A673 (cell line): ENCODE results near the gene U2SURP. TPM values are rescaled to one million over a fixed set of nuclear protein-coding genes. Genes with fewer than 3 reads are reported as not detected.

ENCODE experiments used
- BruUV-seq: library from RNA; stranded (reverse); fragments of 400-500 nt; replicated peaks from 2 replicates; lab custom pipeline; 2021; lab: Mats Ljungman, UMichigan
- CTCF ChIA-PET: fragments of 300-600 bp; sonication (Branson Sonifier 250); formaldehyde crosslinking; loops from one replicate; lab custom pipeline; 2022; ENCODE audit warnings: antibody characterized with exemption; lab: Charles Lee
- POLR2A ChIA-PET: fragments of 300-600 bp; sonication (Branson Sonifier 250); formaldehyde crosslinking; loops from one replicate; lab custom pipeline; 2022; ENCODE audit warnings: antibody characterized with exemption; ENCODE audit not compliant: low non-redundant PET; lab: Charles Lee
- DNase-seq: peaks from one replicate; pipeline ENCODE4 v3.0.0-alpha.2; 2015; ENCODE audit warnings: low spot score
- H3K27ac ChIP-seq: fragments of 200-600 bp; sonication (generic); 2 replicates; pipeline ENCODE4 v1.5.1; 2016; ENCODE audit warnings: mixed run types, low read depth, mild to moderate bottlenecking, mixed read lengths, antibody characterized with exemption, low read length; ENCODE audit not compliant: poor library complexity, severe bottlenecking
- H3K27me3 ChIP-seq: fragments of 200-600 bp; sonication (generic); replicated peaks from 2 replicates; pipeline ENCODE4 v1.6.1; 2017; ENCODE audit warnings: mixed run types, low read depth, mild to moderate bottlenecking, mixed read lengths, antibody characterized with exemption, low read length; ENCODE audit not compliant: insufficient read depth, poor library complexity
- H3K36me3 ChIP-seq: fragments of 200-600 bp; sonication (generic); 2 replicates; pipeline ENCODE4 v1.6.1; 2016; ENCODE audit warnings: mixed run types, mild to moderate bottlenecking, mixed read lengths, antibody characterized with exemption, low read length; ENCODE audit not compliant: insufficient read depth, poor library complexity, severe bottlenecking
- H3K4me1 ChIP-seq: fragments of 200-600 bp; sonication (generic); 2 replicates; pipeline ENCODE4 v1.6.1; 2017; ENCODE audit warnings: mixed run types, mild to moderate bottlenecking, mixed read lengths, antibody characterized with exemption, low read length; ENCODE audit not compliant: insufficient read depth, poor library complexity, severe bottlenecking
- H3K4me3 ChIP-seq: fragments of 200-600 bp; sonication (generic); 2 replicates; pipeline ENCODE4 v1.5.1; 2016; ENCODE audit warnings: low read depth, mixed run types, mild to moderate bottlenecking, mixed read lengths, low read length; ENCODE audit not compliant: poor library complexity, severe bottlenecking
- H3K9me3 ChIP-seq: fragments of 200-600 bp; sonication (generic); 2 replicates; pipeline ENCODE4 v1.6.1; 2016; ENCODE audit warnings: mixed run types, low read depth, mild to moderate bottlenecking, mixed read lengths, antibody characterized with exemption, low read length; ENCODE audit not compliant: poor library complexity, severe bottlenecking
- CTCF ChIP-seq: fragments of 300-800, 200-600 bp; sonication (generic); conservative IDR thresholded peaks from 2 replicates; pipeline ENCODE4 v1.5.1; 2017; ENCODE audit warnings: low read depth, mild to moderate bottlenecking, antibody characterized with exemption, low read length, moderate library complexity, mixed read lengths
- EZH2 ChIP-seq: fragments of 200-600 bp; sonication (generic); IDR thresholded peaks from 2 replicates; pipeline ENCODE4 v1.6.1; 2017; ENCODE audit warnings: borderline replicate concordance, low read depth, mild to moderate bottlenecking, mixed read lengths, antibody characterized with exemption, low read length; ENCODE audit not compliant: poor library complexity, severe bottlenecking
- intact Hi-C: fragments of 100-400 bp; cut with micrococcal nuclease; formaldehyde crosslinking; loops from one replicate; pipeline ENCODE4 v1.10.0; 2022; ENCODE audit not compliant: unreplicated experiment
- total RNA-seq: library from RNA; stranded (reverse); gene quantifications from 2 replicates; pipeline ENCODE4 v1.2.3, GENCODE V29; 2021

Gene U2SURP
- total RNA-seq, 1 experiment from 2014 or later, result 165 TPM

- intact Hi-C loops, result no loop called here
- Histone ChIP-seq H3K4me3 (no peak overlapping the region), H3K27me3 (no peaks in the 10 kb centered on the region), H3K9me3 (no peaks in the 10 kb centered on the region), H3K27ac (no peak overlapping the region), H3K4me1 (no peaks in the 10 kb centered on the region), H3K36me3 (no peaks in the 10 kb centered on the region)
- CTCF ChIA-PET, result no interaction called here
- BruUV-seq, result no TSS peak
- no peak for TF ChIP-seq EZH2
- no peak for TF ChIP-seq CTCF
- no peak for DNase-seq
- POLR2A ChIA-PET, result no interaction called here
Observed at GRCh38 chr3:143067201-143067600, 65.8 kb downstream of the U2SURP start.

- no peak for DNase-seq
- H3K36me3 ChIP-seq, result no peaks in the 10 kb centered on the region
- BruUV-seq, result no TSS peak
- H3K9me3 ChIP-seq, result no peaks in the 10 kb centered on the region
- no peak for TF ChIP-seq EZH2
- TF ChIP-seq CTCF, result no peak
- H3K4me1 ChIP-seq, result no peaks in the 10 kb centered on the region
- H3K27ac ChIP-seq, result no peak overlapping the region
- no peak overlapping the region for H3K4me3 ChIP-seq
- intact Hi-C loops, result no loop called here
- POLR2A ChIA-PET, result no interaction called here
- no peaks in the 10 kb centered on the region for H3K27me3 ChIP-seq
- CTCF ChIA-PET, result no interaction called here
Observed at GRCh38 chr3:143068059-143068458, 66.7 kb downstream of the U2SURP start.

- intact Hi-C loops, result no loop called here
Observed at GRCh38 chr3:143070977-143071551, 69.7 kb downstream of the U2SURP start.

More at GRCh38 chr3:143070977-143071551, 69.7 kb downstream of the U2SURP start:
- DNase-seq, result no peak
- Histone ChIP-seq H3K36me3 (no peaks in the 10 kb centered on the region), H3K4me3 (no peak overlapping the region), H3K9me3 (no peaks in the 10 kb centered on the region), H3K27me3 (no peaks in the 10 kb centered on the region), H3K4me1 (no peaks in the 10 kb centered on the region), H3K27ac (no peak overlapping the region)
- no peak for TF ChIP-seq CTCF
- no peak for TF ChIP-seq EZH2
- ChIA-PET CTCF (interaction anchor here (0.8 kb wide), 1 partner anchor 692 kb away, joined by 3 read pairs; no protein-coding TSS in a partner anchor), POLR2A (no interaction called here)
- no TSS peak for BruUV-seq
